Ovary (tissue), 9 donors: Measurements from ENCODE around the gene TRABD. TPM values are rescaled to one million over a fixed set of nuclear protein-coding genes. Genes with fewer than 3 reads are reported as not detected.
A peak's percentile ranks its signal among the peaks of the same experiment; 100 is the strongest.

Experiments
- DNase-seq, 5 donors: peaks; one replicate each; pipeline ENCODE4 v3.0.0-alpha.2; 2019 to 2020
- H3K27ac ChIP-seq, 2 donors: fragments of 200-600 bp; one replicate each; pipeline versions ENCODE4 v1.5.1 to v1.8.0; 2019 to 2022
- H3K27me3 ChIP-seq: fragments of 200-600 bp; one replicate; pipeline ENCODE4 v1.8.0; 2022
- H3K36me3 ChIP-seq: fragments of 200-600 bp; sonication (generic); one replicate; pipeline ENCODE4 v1.5.1; 2019
- H3K4me1 ChIP-seq: one replicate; pipeline ENCODE4 v1.8.1; 2013; ENCODE audit warnings: mild to moderate bottlenecking, moderate library complexity; ENCODE audit not compliant: insufficient read depth
- H3K4me3 ChIP-seq: fragments of 200-600 bp; sonication (generic); one replicate; pipeline ENCODE4 v1.5.1; 2017
- H3K9me3 ChIP-seq, 2 donors: fragments of 200-600 bp in 1 of 2; sonication (generic) in 1 of 2; one replicate each; pipeline versions ENCODE4 v1.5.1 to v1.8.1; 2013 to 2019; ENCODE audit warnings: mild to moderate bottlenecking in 1 of 2, moderate library complexity in 1 of 2
- EP300 ChIP-seq: sonication (generic); formaldehyde crosslinking; IDR thresholded peaks from one replicate; pipeline ENCODE4 v1.6.1; 2017; ENCODE audit warnings: antibody characterized with exemption
- POLR2A ChIP-seq: fragments of 450-650 bp; IDR thresholded peaks from one replicate; pipeline ENCODE4 v1.6.1; 2017; ENCODE audit warnings: antibody characterized with exemption, mild to moderate bottlenecking, moderate library complexity
- WGBS, 3 donors: extraction: QIAGEN DNeasy Blood & Tissue Kit in 1 of 3; methylation state at CpG; one replicate each; pipeline versions ENCODE4 v1.1.5 to v1.1.7; 2013 to 2017; 5-methylcytosine and 5-hydroxymethylcytosine counted together
- intact Hi-C, 4 donors: fragments of 100-400 bp; cut with DNase I; formaldehyde crosslinking; loops; one replicate each; pipeline versions ENCODE4 v1.11.0 to v1.15.1; 2022 to 2023
- polyA plus RNA-seq, 2 donors: library from polyadenylated mRNA; stranded (reverse); fragments of 200-250 nt in 1 of 2; fragments of 350-450 nt in 1 of 2; fragmentation: Illumina TruSeq in 1 of 2; extraction: RNeasy Lipid Tissue Mini Kit (QIAGEN cat#74804) in 1 of 2; gene quantifications; one replicate each; pipeline ENCODE4 v1.2.3, GENCODE V29; 2013 to 2014
- total RNA-seq, 7 donors: library from RNA; depleted of rRNA in 2 of 7; stranded (reverse); fragments of >200 nt in 2 of 7; fragmentation: NEBNext Ultra II Directional in 3 of 7; extraction: Animal tissue kit (Norgen Biotek cat#: 25700) in 3 of 7; gene quantifications; one replicate each; pipeline versions ENCODE4 v1.1.0 to v1.2.4, GENCODE V29; 2016 to 2023
- TF ChIP-seq, protein P1 (sequence below), 3 donors: fragments of 450-650 bp in 2 of 3; fragments of 200-600 bp in 1 of 3; IDR thresholded peaks; one replicate each; pipeline versions ENCODE4 v1.5.1 to v1.8.0; 2016 to 2022; ENCODE audit warnings: antibody characterized with exemption in 3 of 3, mild to moderate bottlenecking in 1 of 3
- donor health status: DM: no; HTN: no; CAD: no; lungs with moderate emphysema.
- donor health status: DM: no; HTN: no; CAD: no.
- donor health status: Bipolar disorder and iron deficiency.
- donor health status: DM: yes; HTN: yes; CAD: no.
- donor health status: DM: no; HTN: no; CAD: no.
- donor health status: DM: yes; HTN: yes; CAD: no.

TRABD gene
- total and polyA plus RNA-seq, 9 donors, result 0.58 to 35.2 (median 26.1) TPM

GRCh38 chr22:50216055-50216683 is 30.5 kb downstream of the TRABD start:
- TF ChIP-seq POLR2A, result no peak
- TF ChIP-seq, protein P1, sequence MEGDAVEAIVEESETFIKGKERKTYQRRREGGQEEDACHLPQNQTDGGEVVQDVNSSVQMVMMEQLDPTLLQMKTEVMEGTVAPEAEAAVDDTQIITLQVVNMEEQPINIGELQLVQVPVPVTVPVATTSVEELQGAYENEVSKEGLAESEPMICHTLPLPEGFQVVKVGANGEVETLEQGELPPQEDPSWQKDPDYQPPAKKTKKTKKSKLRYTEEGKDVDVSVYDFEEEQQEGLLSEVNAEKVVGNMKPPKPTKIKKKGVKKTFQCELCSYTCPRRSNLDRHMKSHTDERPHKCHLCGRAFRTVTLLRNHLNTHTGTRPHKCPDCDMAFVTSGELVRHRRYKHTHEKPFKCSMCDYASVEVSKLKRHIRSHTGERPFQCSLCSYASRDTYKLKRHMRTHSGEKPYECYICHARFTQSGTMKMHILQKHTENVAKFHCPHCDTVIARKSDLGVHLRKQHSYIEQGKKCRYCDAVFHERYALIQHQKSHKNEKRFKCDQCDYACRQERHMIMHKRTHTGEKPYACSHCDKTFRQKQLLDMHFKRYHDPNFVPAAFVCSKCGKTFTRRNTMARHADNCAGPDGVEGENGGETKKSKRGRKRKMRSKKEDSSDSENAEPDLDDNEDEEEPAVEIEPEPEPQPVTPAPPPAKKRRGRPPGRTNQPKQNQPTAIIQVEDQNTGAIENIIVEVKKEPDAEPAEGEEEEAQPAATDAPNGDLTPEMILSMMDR (IDR thresholded peaks at IDR 0.05), result no peak
- TF ChIP-seq EP300, result no peak
- H3K36me3 ChIP-seq, result no peaks in the 10 kb centered on the region
- 58 to 70% (median 63%) methylated on average over 14 to 15 of the region's 15 CpGs for WGBS, 3 donors
- intact Hi-C loops, result loop anchor here in 1 of 4 donors (5.0 kb wide), 1 partner anchor 69 kb away; no protein-coding TSS in a partner anchor
- no peaks in the 10 kb centered on the region for H3K27me3 ChIP-seq
- H3K9me3 ChIP-seq, result no peaks in the 10 kb centered on the region
- no peak overlapping the region for H3K27ac ChIP-seq
- H3K4me3 ChIP-seq, result no peak overlapping the region
- peaks cover 4% of the 10 kb centered on the region for H3K4me1 ChIP-seq
- DNase-seq, result no peak

DNA sequence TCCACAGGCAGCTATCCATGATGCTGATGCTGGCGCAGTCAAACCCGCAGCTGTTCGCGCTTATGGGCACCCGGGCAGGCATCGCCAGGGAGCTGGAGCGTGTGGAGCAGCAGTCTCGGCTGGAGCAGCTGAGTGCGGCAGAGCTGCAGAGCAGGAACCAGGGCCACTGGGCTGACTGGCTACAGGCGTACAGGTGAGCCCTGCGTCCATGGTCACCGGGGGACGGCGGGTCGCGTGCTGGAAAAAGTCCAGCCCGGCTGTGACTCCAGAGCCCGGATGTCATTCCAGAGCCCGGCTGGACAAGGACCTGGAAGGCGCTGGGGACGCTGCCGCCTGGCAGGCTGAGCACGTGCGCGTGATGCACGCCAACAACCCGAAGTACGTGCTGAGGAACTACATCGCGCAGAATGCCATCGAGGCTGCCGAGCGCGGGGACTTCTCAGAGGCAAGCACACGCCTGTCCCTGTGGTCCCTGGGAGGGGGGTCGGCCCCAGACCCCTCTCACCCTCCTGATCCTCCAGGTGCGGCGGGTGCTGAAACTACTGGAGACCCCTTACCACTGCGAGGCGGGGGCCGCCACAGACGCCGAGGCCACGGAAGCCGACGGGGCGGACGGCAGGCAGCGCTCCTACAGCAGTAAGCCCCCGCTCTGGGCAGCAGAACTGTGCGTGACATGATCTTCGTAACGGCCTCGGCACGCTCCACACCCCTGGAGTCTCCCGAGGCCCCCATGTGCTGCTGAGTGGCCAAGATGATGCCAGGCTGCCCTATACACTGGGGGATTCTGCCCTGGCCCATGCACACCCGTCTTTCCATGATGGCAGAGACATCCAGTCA is 31.2 kb downstream of the TRABD start:
- no peak overlapping the region for H3K4me3 ChIP-seq
- peak in 2 of 5 donors; percentile 43 to 49 for DNase-seq

GRCh38 chr22:50217543-50218152 is 31.9 kb downstream of the TRABD start:
- WGBS, 3 donors, result 81 to 88% (median 82%) methylated on average over 21 of the region's 21 CpGs
- Histone ChIP-seq H3K27me3 (no peaks in the 10 kb centered on the region), H3K4me1 (peaks cover 4% of the 10 kb centered on the region), H3K4me3 (no peak overlapping the region), H3K9me3 (no peaks in the 10 kb centered on the region), H3K27ac (no peak overlapping the region), H3K36me3 (no peaks in the 10 kb centered on the region)
- intact Hi-C loops, result loop anchor here in 1 of 4 donors (5.0 kb wide), 1 partner anchor 70 kb away; no protein-coding TSS in a partner anchor
- DNase-seq, result no peak
- no peak for TF ChIP-seq POLR2A
- TF ChIP-seq, protein P1 (IDR thresholded peaks at IDR 0.05), result no peak
- no peak for TF ChIP-seq EP300

More for the DNA sequence above, 31.2 kb downstream of the TRABD start:
- TF ChIP-seq EP300, result no peak
- no peak for TF ChIP-seq POLR2A
- TF ChIP-seq, protein P1 (IDR thresholded peaks at IDR 0.05), result no peak
- Histone ChIP-seq H3K9me3 (no peaks in the 10 kb centered on the region), H3K27me3 (no peaks in the 10 kb centered on the region), H3K4me1 (peaks cover 4% of the 10 kb centered on the region), H3K36me3 (no peaks in the 10 kb centered on the region), H3K27ac (no peak overlapping the region)
- intact Hi-C loops, result loop anchor here in 1 of 4 donors (5.0 kb wide), 1 partner anchor 70 kb away; no protein-coding TSS in a partner anchor
- 90 to 92% (median 90%) methylated on average over 47 to 57 of the region's 57 CpGs for WGBS, 3 donors

- WGBS, 3 donors, result 81 to 88% (median 82%) methylated on average over 40 to 43 of the region's 43 CpGs
- TF ChIP-seq EP300, result no peak
- TF ChIP-seq, protein P1 (IDR thresholded peaks at IDR 0.05), result no peak
- TF ChIP-seq POLR2A, result no peak
- Histone ChIP-seq H3K27ac (no peak overlapping the region), H3K4me3 (no peak overlapping the region), H3K27me3 (no peaks in the 10 kb centered on the region), H3K36me3 (no peaks in the 10 kb centered on the region), H3K4me1 (peaks cover 4% of the 10 kb centered on the region), H3K9me3 (no peaks in the 10 kb centered on the region)
- intact Hi-C loops, result loop anchor here in 1 of 4 donors (5.0 kb wide), 1 partner anchor 71 kb away; no protein-coding TSS in a partner anchor
- peak in 1 of 5 donors; percentile 51 for DNase-seq
These were observed 32.7 kb downstream of the TRABD start for GRCh38 chr22:50218153-50218995.
